Vagina (tissue), 2 donors: ENCODE results near the gene SETD3.

Source experiments
- CTCF ChIP-seq, 3 experiments: fragments of 450-650 bp in 2 of 3; fragments of 200-600 bp in 1 of 3; sonication (generic) in 1 of 3; IDR thresholded peaks; one replicate each; pipeline ENCODE4 v1.5.1; 2017 to 2019; ENCODE audit warnings: antibody characterized with exemption in 3 of 3, mild to moderate bottlenecking in 2 of 3, moderate library complexity in 2 of 3
- POLR2A ChIP-seq, 2 donors: fragments of 450-650 bp; IDR thresholded peaks; one replicate each; pipeline ENCODE4 v1.6.1; 2017; ENCODE audit warnings: antibody characterized with exemption in 2 of 2, mild to moderate bottlenecking in 2 of 2, moderate library complexity in 2 of 2
- POLR2AphosphoS5 ChIP-seq, 2 donors: sonication (generic); formaldehyde crosslinking; IDR thresholded peaks; one replicate each; pipeline ENCODE4 v1.9.0; 2017; ENCODE audit warnings: antibody characterized with exemption in 2 of 2, mild to moderate bottlenecking in 2 of 2, low read depth in 1 of 2; ENCODE audit not compliant: insufficient read depth in 1 of 2

- TF ChIP-seq CTCF (IDR thresholded peaks at IDR 0.05) (no peak), POLR2A (IDR thresholded peaks at IDR 0.05) (no peak), POLR2AphosphoS5 (IDR thresholded peaks at IDR 0.05; ENCODE audit: insufficient read depth in 1 of 2, low read depth in 1 of 2) (no peak)
These were observed 5.0 kb downstream of the SETD3 start for GRCh38 chr14:99475660-99476059.
